Astrocyte (in vitro differentiated cells and primary cell): ENCODE measurements around the gene GOLGA8B.
"Not testable (repeated sequence)": the region's sequence is repeated elsewhere in the genome, so short reads cannot be mapped to it uniquely, and the experiment has no call there.

Source experiments
- EZH2 ChIP-seq: IDR thresholded peaks from 2 replicates; pipeline ENCODE4 v1.6.1; 2012; ENCODE audit warnings: mild to moderate bottlenecking, low read length, inconsistent platforms; ENCODE audit not compliant: insufficient read depth
- TF ChIP-seq, protein P1 (sequence below): IDR thresholded peaks from 2 replicates; pipeline ENCODE4 v1.5.1; 2011; ENCODE audit warnings: low read depth, mild to moderate bottlenecking, inconsistent platforms, low read length, moderate library complexity; ENCODE audit not compliant: insufficient read depth

DNA sequence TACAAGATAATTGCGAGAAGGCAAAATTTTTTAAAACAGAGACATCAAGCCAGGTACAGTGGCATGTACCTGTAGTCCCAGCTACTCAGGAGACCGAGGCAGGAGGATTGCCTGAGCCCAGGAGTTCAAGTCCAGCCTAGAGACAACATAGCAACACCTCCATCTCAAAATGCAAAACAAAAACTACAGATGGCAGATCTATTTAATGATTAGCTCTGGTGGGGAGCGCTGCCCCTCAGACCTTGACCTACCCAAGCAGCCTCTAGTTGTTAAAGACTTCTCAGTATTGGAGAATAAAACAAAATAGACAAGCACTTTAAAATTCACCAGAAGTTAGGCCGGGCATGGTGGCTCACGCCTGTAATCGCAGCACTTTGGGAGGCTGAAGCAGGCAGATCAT is 10.5 kb downstream of the GOLGA8B start:
- TF ChIP-seq, protein P1, sequence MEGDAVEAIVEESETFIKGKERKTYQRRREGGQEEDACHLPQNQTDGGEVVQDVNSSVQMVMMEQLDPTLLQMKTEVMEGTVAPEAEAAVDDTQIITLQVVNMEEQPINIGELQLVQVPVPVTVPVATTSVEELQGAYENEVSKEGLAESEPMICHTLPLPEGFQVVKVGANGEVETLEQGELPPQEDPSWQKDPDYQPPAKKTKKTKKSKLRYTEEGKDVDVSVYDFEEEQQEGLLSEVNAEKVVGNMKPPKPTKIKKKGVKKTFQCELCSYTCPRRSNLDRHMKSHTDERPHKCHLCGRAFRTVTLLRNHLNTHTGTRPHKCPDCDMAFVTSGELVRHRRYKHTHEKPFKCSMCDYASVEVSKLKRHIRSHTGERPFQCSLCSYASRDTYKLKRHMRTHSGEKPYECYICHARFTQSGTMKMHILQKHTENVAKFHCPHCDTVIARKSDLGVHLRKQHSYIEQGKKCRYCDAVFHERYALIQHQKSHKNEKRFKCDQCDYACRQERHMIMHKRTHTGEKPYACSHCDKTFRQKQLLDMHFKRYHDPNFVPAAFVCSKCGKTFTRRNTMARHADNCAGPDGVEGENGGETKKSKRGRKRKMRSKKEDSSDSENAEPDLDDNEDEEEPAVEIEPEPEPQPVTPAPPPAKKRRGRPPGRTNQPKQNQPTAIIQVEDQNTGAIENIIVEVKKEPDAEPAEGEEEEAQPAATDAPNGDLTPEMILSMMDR, result not testable (repeated sequence)
- TF ChIP-seq EZH2, result not testable (repeated sequence)
